GM12865 (cell line): Measurements from ENCODE around the gene GLIS1.

Source experiments
- DNase-seq: peaks from one replicate; pipeline ENCODE4 v3.0.0; 2010; ENCODE audit warnings: low read depth
- H3K4me3 ChIP-seq: 2 replicates; pipeline ENCODE4 v1.5.1; 2011; ENCODE audit warnings: mild to moderate bottlenecking, low read depth, low read length, control low read depth
- TF ChIP-seq, protein P1 (sequence below): IDR thresholded peaks from 2 replicates; pipeline ENCODE4 v1.5.1; 2011; ENCODE audit warnings: low read length, control low read depth, low read depth, inconsistent platforms; ENCODE audit not compliant: insufficient read depth; ENCODE audit errors: missing control alignments

GLIS1 gene

DNA sequence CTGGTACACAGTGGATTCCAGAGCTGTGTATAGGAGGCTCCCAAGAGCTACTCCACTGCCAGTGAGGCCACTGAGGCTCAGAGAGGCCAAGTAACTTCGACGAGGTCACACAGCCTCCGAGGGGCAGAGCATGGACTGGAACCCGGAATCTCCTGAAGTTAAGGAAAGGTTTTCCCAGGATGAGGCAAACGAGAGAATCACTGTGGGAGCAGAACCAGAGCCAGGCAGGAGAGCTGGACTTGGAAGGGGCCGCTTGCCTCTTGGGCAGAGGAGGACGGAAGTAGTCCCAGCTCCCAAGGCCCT is 52.0 kb downstream of the GLIS1 start:
- H3K4me3 ChIP-seq: no peak overlapping the region
- TF ChIP-seq, protein P1, sequence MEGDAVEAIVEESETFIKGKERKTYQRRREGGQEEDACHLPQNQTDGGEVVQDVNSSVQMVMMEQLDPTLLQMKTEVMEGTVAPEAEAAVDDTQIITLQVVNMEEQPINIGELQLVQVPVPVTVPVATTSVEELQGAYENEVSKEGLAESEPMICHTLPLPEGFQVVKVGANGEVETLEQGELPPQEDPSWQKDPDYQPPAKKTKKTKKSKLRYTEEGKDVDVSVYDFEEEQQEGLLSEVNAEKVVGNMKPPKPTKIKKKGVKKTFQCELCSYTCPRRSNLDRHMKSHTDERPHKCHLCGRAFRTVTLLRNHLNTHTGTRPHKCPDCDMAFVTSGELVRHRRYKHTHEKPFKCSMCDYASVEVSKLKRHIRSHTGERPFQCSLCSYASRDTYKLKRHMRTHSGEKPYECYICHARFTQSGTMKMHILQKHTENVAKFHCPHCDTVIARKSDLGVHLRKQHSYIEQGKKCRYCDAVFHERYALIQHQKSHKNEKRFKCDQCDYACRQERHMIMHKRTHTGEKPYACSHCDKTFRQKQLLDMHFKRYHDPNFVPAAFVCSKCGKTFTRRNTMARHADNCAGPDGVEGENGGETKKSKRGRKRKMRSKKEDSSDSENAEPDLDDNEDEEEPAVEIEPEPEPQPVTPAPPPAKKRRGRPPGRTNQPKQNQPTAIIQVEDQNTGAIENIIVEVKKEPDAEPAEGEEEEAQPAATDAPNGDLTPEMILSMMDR: no peak
- DNase-seq: no peak

DNA sequence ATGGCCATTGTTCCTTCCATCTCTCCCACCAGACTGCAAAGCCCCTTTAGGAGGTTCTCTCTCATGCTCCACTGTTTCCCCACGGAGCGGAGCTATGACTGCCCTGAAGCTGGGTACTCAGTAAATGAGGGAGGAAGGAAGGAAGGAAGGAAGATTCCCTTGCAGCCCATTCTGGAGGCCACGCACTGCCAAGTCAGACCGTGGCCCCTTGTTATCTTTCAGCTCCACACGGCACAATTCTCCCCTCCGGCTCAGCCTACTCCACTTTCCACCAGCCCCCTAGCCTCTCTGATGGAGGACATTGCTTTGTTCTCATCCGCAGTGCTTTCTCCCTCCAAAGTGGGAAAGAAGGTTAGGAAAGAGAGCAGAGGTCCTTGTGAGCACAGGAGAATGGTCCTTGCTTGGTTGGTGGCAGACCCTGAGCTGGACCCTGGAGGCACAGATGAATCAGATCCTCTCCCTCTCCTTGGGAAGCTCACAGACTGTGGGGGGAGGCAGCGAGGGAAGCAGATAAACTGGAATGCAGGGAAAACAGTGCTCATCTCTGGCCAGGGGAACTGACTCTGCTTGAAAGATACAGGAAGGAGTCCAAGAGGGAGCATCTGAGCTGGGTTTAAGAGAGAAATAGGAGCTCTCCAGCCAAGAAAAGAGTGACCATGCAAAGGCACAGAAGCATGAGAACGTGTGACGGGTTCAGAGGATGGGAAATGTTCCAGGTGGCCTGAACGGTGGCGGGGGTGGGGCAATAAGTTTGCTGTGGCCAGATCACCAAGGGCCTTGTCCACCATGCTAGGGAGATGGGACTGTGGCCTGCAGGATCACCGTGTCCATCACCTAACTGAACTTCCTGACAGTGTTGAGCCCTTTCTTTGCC is 52.6 kb downstream of the GLIS1 start:
- DNase-seq: no peak
- no peak overlapping the region for H3K4me3 ChIP-seq
- TF ChIP-seq, protein P1: no peak

DNA sequence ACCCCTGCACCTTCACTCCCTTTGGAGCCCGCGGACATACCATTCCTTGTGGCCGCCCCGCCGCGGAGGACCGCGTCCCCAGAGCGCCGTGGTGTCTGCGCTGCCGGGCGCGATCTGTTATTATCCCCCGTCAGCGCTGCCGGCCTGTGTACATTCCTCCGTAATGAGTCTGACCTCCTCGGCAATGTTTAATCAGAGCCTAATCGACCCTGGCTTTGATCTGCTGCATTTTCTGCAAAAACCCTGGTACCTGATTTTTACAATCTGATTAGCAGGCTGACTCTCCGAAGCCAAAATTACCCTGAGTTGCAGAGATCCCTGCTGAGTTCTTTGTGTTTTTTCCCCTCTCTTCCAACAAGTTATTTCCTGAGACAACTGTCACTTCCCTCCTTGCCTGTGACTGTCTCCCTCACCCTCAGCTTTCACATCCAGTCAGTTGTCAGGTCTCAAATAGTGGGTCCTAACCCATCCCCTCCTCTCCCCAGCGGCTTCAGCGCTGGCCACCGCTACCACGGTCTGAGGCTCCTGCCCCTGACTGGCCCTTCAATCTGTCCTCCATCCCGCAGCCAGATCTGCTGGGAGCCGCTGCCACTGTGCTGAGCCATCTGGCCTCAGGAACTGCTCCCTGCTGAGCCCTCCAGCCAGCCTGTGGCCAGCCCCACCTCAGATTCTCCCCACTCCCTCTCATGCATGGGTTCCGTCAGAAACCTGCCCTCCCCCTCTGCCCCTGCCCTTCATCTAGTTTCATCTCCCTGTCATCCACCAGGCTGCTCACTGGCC is 53.5 kb downstream of the GLIS1 start:
- H3K4me3 ChIP-seq: no peak overlapping the region
- no peak for DNase-seq
- TF ChIP-seq, protein P1: no peak

DNA sequence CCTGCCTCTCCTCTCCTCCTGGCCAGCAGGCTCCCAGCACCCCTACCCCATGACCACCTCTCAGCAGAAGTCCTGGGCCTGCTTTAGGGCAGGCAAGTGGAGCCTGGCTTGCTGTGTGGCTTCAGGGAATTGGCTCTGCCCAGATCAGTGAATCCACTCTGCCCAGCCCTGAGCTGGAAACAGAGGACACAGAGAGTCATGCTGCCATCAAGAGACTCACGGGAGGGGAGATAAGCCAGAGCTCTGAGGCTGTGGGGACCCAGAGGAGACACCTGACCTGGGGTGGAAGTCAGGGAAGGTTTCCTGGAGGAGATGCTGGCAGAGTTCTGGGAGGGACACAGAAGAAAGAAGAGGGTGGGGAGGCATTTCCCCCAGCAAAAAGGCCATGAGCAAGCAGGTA is 54.2 kb downstream of the GLIS1 start:
- TF ChIP-seq, protein P1: no peak
- H3K4me3 ChIP-seq: no peak overlapping the region
- DNase-seq: no peak

DNA sequence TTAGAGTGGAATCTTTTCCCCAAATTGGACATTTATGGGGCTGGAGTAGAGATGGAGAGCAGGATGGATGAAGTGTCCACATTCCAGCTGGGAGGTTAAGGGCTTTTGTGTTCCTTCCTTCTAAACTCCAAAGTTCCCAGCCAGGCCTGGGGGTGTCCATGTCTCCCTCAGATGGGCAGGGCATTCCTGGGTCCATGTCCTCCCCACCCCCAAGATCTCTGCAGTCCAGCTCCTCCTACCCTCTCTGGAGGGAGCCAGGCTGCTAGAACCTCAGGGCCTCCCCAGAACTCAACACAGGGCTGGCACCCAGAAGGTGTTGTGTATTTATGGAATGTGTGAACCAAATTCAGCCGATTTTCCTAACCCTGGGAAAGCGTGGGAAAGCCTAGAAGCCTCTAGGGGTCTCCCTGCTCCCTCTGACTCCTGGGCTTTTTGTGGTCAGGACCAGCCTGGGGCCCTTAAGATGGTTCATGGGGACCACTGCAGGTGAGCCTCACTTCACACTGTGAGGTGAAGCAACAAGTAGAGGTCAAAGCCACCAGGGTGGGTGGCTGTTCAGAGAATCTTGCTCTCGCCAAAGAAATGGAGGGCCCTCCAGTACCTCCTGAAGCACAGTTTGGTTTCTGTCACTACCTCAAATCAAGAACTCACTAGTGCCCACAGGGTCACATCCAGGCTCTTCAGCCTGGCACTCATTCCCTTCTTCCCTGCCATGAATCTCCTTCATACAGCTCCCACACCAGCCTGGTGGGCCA is 54.8 kb downstream of the GLIS1 start:
- DNase-seq: no peak
- TF ChIP-seq, protein P1: no peak
- H3K4me3 ChIP-seq: no peak overlapping the region

DNA sequence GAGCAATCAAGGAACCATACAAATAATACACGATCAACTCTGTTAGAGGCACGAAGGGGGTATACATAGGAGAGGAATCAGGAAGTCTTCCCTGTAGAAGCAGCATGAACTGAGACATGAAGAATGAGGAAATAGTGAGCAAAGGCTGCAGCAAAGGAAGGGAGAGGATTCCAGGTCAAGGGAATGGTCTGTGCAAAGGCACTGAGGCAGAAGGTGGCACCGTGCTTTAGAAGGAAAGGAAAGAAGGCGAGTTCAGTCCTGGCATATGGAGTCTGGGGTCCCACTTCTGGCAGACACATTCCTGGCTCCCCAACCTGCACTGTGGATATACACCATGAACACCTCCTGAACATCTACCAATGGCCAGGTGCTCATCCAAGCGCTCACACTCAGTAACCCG is 56.1 kb downstream of the GLIS1 start:
- DNase-seq: no peak
- TF ChIP-seq, protein P1: no peak
- no peak overlapping the region for H3K4me3 ChIP-seq
